SK-N-MC (cell line): ENCODE data around the gene USP31.
A peak's percentile ranks its signal among the peaks of the same experiment; 100 is the strongest.
"Not testable (repeated sequence)": the region's sequence is repeated elsewhere in the genome, so short reads cannot be mapped to it uniquely, and the experiment has no call there.

Experiments used
- DNase-seq: peaks from one replicate; pipeline ENCODE4 v3.0.0-alpha.2; 2011; ENCODE audit warnings: low read depth, low spot score
- H3K27ac ChIP-seq: fragments of 200-600 bp; sonication (generic); 2 replicates; pipeline ENCODE4 v1.5.1; 2016; ENCODE audit warnings: mixed run types
- H3K36me3 ChIP-seq: fragments of 200-600 bp; sonication (generic); 2 replicates; pipeline ENCODE4 v1.6.1; 2017; ENCODE audit warnings: antibody characterized with exemption, low read length, mixed read lengths; ENCODE audit not compliant: insufficient read depth
- H3K4me3 ChIP-seq: fragments of 200-600 bp; sonication (generic); 2 replicates; pipeline ENCODE4 v1.5.1; 2016
- H3K9ac ChIP-seq: fragments of 200-600 bp; sonication (generic); 2 replicates; pipeline ENCODE4 v1.8.0; 2017; ENCODE audit warnings: mixed run types, mixed read lengths; ENCODE audit not compliant: insufficient read length
- H3K9me3 ChIP-seq: fragments of 200-600 bp; sonication (generic); 2 replicates; pipeline ENCODE4 v1.6.1; 2017; ENCODE audit warnings: low read depth, mild to moderate bottlenecking, antibody characterized with exemption, low read length, moderate library complexity, mixed read lengths
- EZH2 ChIP-seq: fragments of 200-600 bp; sonication (generic); IDR thresholded peaks from one replicate; pipeline ENCODE4 v1.6.1; 2017; ENCODE audit warnings: antibody characterized with exemption
- FOXP2 ChIP-seq: optimal IDR thresholded peaks from 2 replicates; pipeline ENCODE3; 2011; ENCODE audit warnings: mild to moderate bottlenecking, moderate library complexity; ENCODE audit not compliant: insufficient read depth; ENCODE audit errors: extremely low read length, control extremely low read depth
- POLR2AphosphoS5 ChIP-seq: IDR thresholded peaks from 2 replicates; pipeline ENCODE4 v1.6.1; 2012; ENCODE audit warnings: mild to moderate bottlenecking, low read depth, low read length, borderline replicate concordance

USP31 gene

GRCh38 chr16:23148513-23149266 lies 562 bp downstream of the USP31 start:
- no peak overlapping the region for H3K27ac ChIP-seq
- TF ChIP-seq FOXP2 = no peak
- no peak for TF ChIP-seq EZH2
- TF ChIP-seq POLR2AphosphoS5 = no peak
- DNase-seq = no peak
- H3K9ac ChIP-seq = peak overlapping the region; percentile 59
- H3K36me3 ChIP-seq = no peaks in the 10 kb centered on the region
- peak overlapping the region; percentile 83 for H3K4me3 ChIP-seq
- no peaks in the 10 kb centered on the region for H3K9me3 ChIP-seq

GRCh38 chr16:23148166-23148512 lies 1.1 kb downstream of the USP31 start:
- DNase-seq = no peak
- H3K4me3 ChIP-seq = peak overlapping the region; percentile 83

DNA sequence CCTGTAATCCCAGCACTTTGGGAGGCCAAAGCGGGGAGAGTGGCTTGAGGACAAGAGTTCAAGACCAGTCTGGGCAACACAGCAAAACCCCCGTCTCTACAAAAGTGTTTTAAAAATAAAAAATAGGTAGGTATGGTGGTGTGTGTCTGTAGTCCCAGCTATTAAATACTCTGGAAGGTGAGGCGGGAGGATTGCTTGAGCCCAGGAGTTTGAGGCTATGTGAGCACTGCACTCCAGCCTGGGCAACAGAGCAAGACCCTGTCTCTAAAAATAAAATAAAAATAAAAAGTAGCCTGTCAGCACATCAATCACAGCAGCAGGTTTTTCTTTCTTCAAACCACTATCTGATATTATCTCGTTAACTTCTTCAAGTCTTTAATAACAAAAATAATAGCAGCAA lies 1.6 kb downstream of the USP31 start:
- Histone ChIP-seq H3K9ac (peak overlapping the region; percentile 59), H3K27ac (no peak overlapping the region), H3K9me3 (no peaks in the 10 kb centered on the region), H3K36me3 (no peaks in the 10 kb centered on the region), H3K4me3 (peak overlapping the region; percentile 83)
- no peak for TF ChIP-seq POLR2AphosphoS5
- no peak for TF ChIP-seq FOXP2
- TF ChIP-seq EZH2 = no peak
- no peak for DNase-seq

More at GRCh38 chr16:23148166-23148512, 1.1 kb downstream of the USP31 start:
- Histone ChIP-seq H3K27ac (no peak overlapping the region), H3K9ac (peak overlapping the region; percentile 59), H3K36me3 (no peaks in the 10 kb centered on the region), H3K9me3 (no peaks in the 10 kb centered on the region)
- TF ChIP-seq POLR2AphosphoS5 (no peak), FOXP2 (no peak), EZH2 (no peak)

DNA sequence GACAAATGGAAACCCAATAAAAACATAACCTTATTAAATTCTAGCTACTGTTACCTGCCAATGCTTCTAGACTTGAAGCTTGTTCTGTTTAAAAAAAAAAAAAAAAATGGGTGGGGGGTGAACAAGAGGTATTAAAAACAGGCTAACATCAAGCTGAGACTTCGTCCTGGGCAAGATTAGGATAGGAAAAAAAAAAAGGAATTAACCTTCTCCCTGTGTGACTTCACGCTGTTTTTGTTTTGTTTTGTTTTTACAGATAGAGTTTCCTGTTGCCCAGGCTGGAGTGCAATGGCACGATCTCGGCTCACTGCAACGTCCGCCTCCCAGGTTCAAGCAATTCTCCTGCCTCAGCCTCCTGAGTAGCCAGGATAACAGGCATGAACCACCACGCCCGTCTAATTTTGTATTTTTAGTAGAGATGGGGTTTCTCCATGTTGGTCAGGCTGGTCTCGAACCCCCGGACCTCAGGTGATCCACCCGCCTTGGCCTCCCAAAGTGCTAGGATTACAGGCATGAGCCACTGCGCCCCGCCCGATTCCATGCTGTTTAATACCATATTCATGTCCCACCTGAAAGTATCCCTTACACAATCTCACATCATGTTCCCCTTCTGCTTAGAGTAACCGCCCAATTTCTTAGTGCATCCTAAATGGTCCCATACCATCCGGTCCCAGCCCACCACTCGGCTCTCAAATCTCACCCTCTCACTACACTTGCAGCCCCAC lies 2.2 kb downstream of the USP31 start:
- 0 out of 2 replicates have a peak, but pooled peaks cover 4% of the 10 kb centered on the region for H3K36me3 ChIP-seq
- TF ChIP-seq POLR2AphosphoS5 = no peak
- TF ChIP-seq FOXP2 = no peak
- TF ChIP-seq EZH2 = no peak
- DNase-seq = no peak
- 0 out of 2 replicates have a peak, but pooled peaks cover under 1% of the 10 kb centered on the region for H3K9me3 ChIP-seq
- no peak overlapping the region for H3K9ac ChIP-seq
- peak overlapping the region; percentile 83 for H3K4me3 ChIP-seq
- peak overlapping the region; percentile 84; the same call in 1 of the 2 replicates for H3K27ac ChIP-seq

GRCh38 chr16:23145608-23146007 lies 3.6 kb downstream of the USP31 start:
- Histone ChIP-seq H3K27ac (peak overlapping the region; percentile 84), H3K36me3 (0 out of 2 replicates have a peak, but pooled peaks cover 4% of the 10 kb centered on the region)
- DNase-seq = peak; percentile 70

GRCh38 chr16:23145186-23145585 lies 4.1 kb downstream of the USP31 start:
- Histone ChIP-seq H3K4me3 (peak overlapping the region; percentile 65), H3K27ac (peak overlapping the region; percentile 84), H3K36me3 (0 out of 2 replicates have a peak, but pooled peaks cover 4% of the 10 kb centered on the region), H3K9ac (no peak overlapping the region), H3K9me3 (0 out of 2 replicates have a peak, but pooled peaks cover 2% of the 10 kb centered on the region)
- peak; percentile 76 for DNase-seq
- TF ChIP-seq POLR2AphosphoS5 = no peak
- TF ChIP-seq FOXP2 = no peak
- TF ChIP-seq EZH2 = no peak

More at GRCh38 chr16:23145608-23146007, 3.6 kb downstream of the USP31 start:
- TF ChIP-seq POLR2AphosphoS5 = no peak
- no peak for TF ChIP-seq FOXP2
- no peak for TF ChIP-seq EZH2
- Histone ChIP-seq H3K9me3 (0 out of 2 replicates have a peak, but pooled peaks cover 2% of the 10 kb centered on the region), H3K9ac (no peak overlapping the region), H3K4me3 (peak overlapping the region; percentile 65)

DNA sequence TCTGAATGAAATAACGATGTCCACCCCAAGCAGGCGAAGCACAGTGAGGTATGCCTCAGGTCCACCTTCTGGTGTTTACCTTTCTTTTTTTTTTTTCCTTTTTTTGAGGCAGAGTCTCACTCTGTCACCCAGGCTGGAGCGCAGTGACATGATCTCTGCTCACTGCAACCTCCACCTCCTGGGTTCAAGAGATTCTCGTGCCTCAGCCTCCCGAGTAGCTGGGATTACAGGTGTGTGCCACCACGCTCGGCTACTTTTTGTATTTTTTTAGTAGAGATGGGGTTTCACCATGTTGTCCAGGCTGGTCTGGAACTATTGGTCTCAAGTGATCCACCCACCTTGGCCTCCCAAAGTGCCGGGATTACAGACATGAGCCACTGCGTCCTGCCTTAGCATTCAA lies 4.9 kb downstream of the USP31 start:
- H3K36me3 ChIP-seq, H3K4me3 ChIP-seq, H3K9ac ChIP-seq, DNase-seq, H3K9me3 ChIP-seq, H3K27ac ChIP-seq: not testable (repeated sequence)

DNA sequence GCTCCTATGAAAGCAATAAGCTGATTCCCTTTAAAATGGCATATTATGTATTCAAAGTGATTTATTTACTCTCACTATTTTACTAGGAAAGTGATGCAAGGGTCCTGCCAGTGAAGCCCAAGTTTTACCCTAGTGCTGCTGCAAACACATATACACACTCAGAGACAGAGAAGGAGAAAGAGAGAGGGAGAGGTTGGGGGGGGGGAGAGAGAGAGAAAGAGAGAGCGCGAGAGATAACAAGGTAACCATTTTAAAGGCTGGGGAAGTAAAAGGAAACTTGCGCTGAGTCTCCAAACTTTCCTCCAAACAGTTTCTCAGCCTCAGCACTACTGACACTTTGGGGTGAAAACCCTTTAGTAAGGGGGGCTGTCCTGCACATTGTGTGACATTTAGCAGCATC lies 5.9 kb downstream of the USP31 start:
- 0 out of 2 replicates have a peak, but pooled peaks cover 2% of the 10 kb centered on the region for H3K9me3 ChIP-seq
- no peak overlapping the region for H3K9ac ChIP-seq
- no peak overlapping the region for H3K4me3 ChIP-seq
- TF ChIP-seq POLR2AphosphoS5 = no peak
- TF ChIP-seq EZH2 = no peak
- TF ChIP-seq FOXP2 = no peak
- no peak for DNase-seq
- H3K27ac ChIP-seq = no peak overlapping the region
- H3K36me3 ChIP-seq = 0 out of 2 replicates have a peak, but pooled peaks cover 4% of the 10 kb centered on the region
